GM19240 (cell line): Measurements from ENCODE around the gene SAC3D1.

ENCODE experiments used
- DNase-seq: peaks from one replicate; pipeline ENCODE4 v3.0.0; 2011; ENCODE audit warnings: low spot score; ENCODE audit not compliant: insufficient read length

SAC3D1 gene

DNA sequence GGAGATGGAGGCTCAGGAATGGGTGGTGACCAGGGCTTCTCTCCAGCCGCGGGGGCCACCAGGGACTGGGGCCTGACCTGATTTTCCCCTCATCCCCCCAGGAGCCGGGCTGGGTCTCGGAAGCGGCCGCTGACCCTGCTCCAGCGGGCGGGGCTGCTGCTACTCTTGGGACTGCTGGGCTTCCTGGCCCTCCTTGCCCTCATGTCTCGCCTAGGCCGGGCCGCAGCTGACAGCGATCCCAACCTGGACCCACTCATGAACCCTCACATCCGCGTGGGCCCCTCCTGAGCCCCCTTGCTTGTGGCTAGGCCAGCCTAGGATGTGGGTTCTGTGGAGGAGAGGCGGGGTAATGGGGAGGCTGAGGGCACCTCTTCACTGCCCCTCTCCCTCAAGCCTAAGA is 46.8 kb downstream of the SAC3D1 start:
- no peak for DNase-seq

DNA sequence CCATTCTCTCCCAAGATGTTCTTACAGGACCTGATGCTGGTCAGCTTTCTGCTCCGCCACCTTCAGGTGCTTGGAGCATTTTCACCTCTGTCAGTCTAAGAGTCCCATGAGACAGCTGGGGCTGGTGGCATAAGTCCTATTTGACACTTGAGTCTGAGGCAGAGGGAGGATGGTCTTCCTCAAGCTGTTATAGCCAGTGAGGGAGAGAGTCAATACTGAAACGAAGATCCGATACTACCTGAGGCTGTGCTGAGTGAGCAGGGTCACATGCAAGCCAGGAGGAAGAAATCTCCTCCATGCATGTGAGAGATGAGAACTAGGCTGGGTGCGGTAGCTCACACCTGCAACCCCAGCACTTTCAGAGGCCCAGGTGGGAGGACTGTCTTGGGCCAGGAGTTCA is 48.6 kb downstream of the SAC3D1 start:
- no peak for DNase-seq

DNA sequence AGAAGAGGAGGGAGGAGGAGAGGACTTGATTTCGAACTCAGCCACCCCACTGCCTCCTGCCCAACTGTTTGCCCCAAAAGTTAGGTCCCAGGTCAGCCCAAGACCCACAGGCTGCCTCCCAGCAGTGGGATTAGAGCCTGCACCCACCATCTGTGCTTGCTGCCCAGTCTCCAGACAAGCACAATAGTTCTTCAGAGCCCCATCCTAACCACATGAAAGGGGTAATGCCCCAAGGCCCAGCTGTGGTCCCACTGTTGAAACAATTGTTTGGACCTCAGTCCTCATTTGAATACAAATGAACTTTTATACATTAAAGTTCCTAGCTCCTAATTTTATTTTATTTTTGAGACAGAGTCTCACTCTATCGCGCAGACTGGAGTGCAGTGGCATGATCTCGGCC is 49.6 kb downstream of the SAC3D1 start:
- no peak for DNase-seq
